Measurements from ENCODE around the gene OR10A5.
"Not testable (repeated sequence)": the region's sequence is repeated elsewhere in the genome, so short reads cannot be mapped to it uniquely, and the experiment has no call there.

The OR10A5 gene

DNA sequence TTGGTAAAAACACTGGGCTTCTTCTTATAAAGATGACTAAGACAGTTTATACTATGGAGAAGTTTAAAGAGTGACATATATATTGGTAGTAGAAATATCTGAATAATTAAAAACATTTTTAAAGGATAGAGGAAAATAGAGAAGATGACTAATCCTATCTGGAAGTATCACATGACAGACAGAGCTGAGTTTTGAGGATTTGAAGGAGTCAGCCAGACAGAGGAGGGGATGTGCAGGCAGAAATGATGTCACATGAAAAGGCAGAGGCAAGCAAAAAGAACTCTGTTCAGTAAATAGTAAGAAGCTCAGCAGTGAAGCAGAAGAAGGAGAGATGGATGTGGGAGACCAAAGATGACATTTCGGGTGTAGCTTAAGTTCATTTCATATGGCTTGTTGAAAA is 19.0 kb downstream of the OR10A5 start:
- DNase-seq (ENCODE audit: low read depth), result peak; percentile 75

DNA sequence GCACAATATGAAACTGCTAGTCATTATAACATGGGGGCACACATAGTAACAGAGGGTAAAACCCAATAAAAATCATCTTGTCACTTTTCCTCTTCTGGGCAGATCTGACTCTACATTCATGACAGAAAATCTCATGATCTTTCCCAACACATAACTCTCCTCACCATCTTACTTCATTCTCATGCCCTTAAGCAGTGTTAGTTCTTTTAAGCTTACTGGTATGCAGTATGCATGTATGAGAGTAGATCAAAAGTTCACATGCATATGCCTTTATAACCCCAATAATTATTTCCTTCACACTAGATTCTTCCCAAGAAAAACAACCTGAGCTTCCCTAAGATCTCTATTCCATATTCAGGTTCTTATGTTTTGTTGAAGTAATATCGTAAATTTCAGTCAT is 25.8 kb downstream of the OR10A5 start:
- TF ChIP-seq, protein P1, sequence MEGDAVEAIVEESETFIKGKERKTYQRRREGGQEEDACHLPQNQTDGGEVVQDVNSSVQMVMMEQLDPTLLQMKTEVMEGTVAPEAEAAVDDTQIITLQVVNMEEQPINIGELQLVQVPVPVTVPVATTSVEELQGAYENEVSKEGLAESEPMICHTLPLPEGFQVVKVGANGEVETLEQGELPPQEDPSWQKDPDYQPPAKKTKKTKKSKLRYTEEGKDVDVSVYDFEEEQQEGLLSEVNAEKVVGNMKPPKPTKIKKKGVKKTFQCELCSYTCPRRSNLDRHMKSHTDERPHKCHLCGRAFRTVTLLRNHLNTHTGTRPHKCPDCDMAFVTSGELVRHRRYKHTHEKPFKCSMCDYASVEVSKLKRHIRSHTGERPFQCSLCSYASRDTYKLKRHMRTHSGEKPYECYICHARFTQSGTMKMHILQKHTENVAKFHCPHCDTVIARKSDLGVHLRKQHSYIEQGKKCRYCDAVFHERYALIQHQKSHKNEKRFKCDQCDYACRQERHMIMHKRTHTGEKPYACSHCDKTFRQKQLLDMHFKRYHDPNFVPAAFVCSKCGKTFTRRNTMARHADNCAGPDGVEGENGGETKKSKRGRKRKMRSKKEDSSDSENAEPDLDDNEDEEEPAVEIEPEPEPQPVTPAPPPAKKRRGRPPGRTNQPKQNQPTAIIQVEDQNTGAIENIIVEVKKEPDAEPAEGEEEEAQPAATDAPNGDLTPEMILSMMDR (conservative IDR thresholded peaks at IDR 0.05; ENCODE audit: control insufficient read depth, insufficient read depth, low read depth, low read length), result no peak
- H3K4me3 ChIP-seq (ENCODE audit: control insufficient read depth, low read depth, low read length), result no peak overlapping the region
- no peak for DNase-seq (ENCODE audit: low read depth)

More for the DNA sequence above, 19.0 kb downstream of the OR10A5 start:
- H3K4me3 ChIP-seq (ENCODE audit: control insufficient read depth, low read depth, low read length), result no peak overlapping the region
- TF ChIP-seq, protein P1 (conservative IDR thresholded peaks at IDR 0.05; ENCODE audit: control insufficient read depth, insufficient read depth, low read depth, low read length), result no peak

DNA sequence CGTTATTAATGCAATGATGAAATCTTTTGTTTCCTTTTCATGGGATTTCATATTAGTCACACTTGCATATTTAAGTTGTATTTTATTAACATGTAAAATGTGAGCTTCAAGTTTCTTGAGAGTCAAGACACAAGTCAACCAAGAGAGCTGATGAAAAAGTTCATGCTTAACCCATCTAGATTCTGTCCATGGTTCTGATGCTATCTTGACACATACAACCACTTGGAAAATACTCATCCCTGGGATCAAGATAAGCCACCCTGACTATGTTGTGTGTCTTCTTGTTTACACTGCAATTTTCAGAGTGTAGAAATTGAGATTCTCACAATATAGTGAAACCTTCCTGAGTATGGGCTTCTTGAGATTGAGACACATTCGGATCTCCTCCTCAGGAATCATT is 30.3 kb downstream of the OR10A5 start:
- TF ChIP-seq, protein P1 (conservative IDR thresholded peaks at IDR 0.05; ENCODE audit: control insufficient read depth, insufficient read depth, low read depth, low read length), result no peak
- DNase-seq (ENCODE audit: low read depth), result no peak
- H3K4me3 ChIP-seq (ENCODE audit: control insufficient read depth, low read depth, low read length), result no peak overlapping the region

DNA sequence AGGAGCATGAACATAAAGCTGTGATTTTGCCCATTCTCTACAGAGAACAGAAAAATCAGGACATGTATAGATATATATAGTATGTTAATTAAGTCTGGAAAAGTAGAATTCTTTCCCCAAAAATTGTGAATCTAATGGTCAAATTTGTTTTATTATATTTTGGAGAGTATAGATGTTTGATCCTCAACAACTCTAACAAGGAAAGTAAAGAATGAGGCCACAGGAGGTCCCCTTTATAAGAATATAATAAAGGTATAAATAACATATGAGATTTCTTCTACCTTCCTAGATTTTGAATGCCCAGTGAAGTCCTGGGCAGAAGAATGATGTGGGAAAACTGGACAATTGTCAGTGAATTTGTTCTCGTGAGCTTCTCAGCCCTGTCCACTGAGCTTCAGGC is 30.8 kb downstream of the OR10A5 start, which contains the start of gene OR10A4:
Gene OR10A4 (plus strand): TSS at position 301 of the 400 bp plus-strand sequence. CDS start 23 bp downstream, at position 324.
- TF ChIP-seq, protein P1 (conservative IDR thresholded peaks at IDR 0.05; ENCODE audit: control insufficient read depth, insufficient read depth, low read depth, low read length), result no peak
- no peak within 1 kb of the TSS for H3K4me3 ChIP-seq (ENCODE audit: control insufficient read depth, low read depth, low read length)
- DNase-seq (ENCODE audit: low read depth), result no peak

DNA sequence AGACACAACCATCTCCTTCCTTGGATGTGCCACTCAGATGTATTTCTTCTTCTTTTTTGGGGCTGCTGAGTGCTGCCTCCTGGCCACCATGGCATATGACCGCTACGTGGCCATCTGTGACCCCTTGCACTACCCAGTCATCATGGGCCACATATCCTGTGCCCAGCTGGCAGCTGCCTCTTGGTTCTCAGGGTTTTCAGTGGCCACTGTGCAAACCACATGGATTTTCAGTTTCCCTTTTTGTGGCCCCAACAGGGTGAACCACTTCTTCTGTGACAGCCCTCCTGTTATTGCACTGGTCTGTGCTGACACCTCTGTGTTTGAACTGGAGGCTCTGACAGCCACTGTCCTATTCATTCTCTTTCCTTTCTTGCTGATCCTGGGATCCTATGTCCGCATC is 31.4 kb downstream of the OR10A5 start:
- DNase-seq (ENCODE audit: low read depth), result no peak
- TF ChIP-seq, protein P1 (conservative IDR thresholded peaks at IDR 0.05; ENCODE audit: control insufficient read depth, insufficient read depth, low read depth, low read length), result no peak
- no peak overlapping the region for H3K4me3 ChIP-seq (ENCODE audit: control insufficient read depth, low read depth, low read length)

DNA sequence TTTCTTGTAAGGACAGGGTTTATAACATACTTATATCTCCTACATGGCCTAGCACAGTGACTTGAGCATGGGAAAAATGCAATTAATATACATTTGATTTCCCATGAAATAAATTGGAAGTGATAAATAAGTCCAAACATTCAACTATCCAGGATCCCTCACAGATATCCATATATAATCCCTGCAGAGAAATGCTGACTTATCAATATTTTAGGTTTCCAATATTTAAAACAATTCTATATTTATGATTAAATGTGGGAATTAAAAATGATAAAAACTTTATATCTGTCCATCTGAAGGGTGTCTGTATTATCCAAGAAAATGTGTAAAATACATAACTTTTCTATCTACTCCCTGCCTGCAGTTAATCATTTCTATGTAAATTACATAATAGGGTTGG is 37.3 kb downstream of the OR10A5 start:
- H3K4me3 ChIP-seq (ENCODE audit: control insufficient read depth, low read depth, low read length), result no peak overlapping the region
- no peak for DNase-seq (ENCODE audit: low read depth)
- TF ChIP-seq, protein P1 (conservative IDR thresholded peaks at IDR 0.05; ENCODE audit: control insufficient read depth, insufficient read depth, low read depth, low read length), result no peak

DNA sequence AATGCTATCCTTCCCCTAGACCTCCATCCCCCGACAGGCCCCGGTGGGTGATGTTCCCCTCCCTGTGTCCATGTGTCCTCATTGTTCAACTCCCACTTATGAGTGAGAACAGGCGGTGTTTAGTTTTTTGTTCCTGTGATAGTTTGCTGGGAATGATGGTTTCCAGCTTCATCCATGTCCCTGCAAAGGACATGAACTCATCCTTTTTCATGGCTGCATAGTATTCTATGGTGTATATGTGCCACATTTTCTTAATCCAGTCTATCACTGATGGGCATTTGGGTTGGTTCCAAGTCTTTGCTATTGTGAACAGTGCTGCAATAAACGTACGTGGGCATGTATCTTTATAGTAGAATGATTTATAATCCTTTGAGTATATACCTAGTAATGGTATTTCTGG is 42.2 kb downstream of the OR10A5 start:
- DNase-seq (ENCODE audit: low read depth); H3K4me3 ChIP-seq (ENCODE audit: control insufficient read depth, low read depth, low read length): not testable (repeated sequence)

Measured in fibroblast of mammary gland (primary cell).